Colonic mucosa (tissue), 4 donors: ENCODE results near the gene COPZ1. TPM values are rescaled to one million over a fixed set of nuclear protein-coding genes. Genes with fewer than 3 reads are reported as not detected.

Experiments used
- DNase-seq: peaks from one replicate; pipeline ENCODE4 v3.0.0-alpha.2; 2020
- H3K27ac ChIP-seq: fragments of 200-600 bp; one replicate; pipeline ENCODE4 v1.8.0; 2021
- H3K27me3 ChIP-seq: fragments of 200-600 bp; one replicate; pipeline ENCODE4 v1.8.0; 2021
- H3K36me3 ChIP-seq: fragments of 200-600 bp; one replicate; pipeline ENCODE4 v1.8.0; 2021
- H3K4me1 ChIP-seq: fragments of 200-600 bp; one replicate; pipeline ENCODE4 v1.8.0; 2021; ENCODE audit warnings: mild to moderate bottlenecking
- H3K4me3 ChIP-seq: fragments of 200-600 bp; one replicate; pipeline ENCODE4 v1.8.0; 2021
- H3K9ac ChIP-seq, 2 donors: one replicate each; pipeline ENCODE4 v1.7.0; 2013; ENCODE audit warnings: control low read depth in 2 of 2, low read depth in 2 of 2, low read length in 2 of 2
- H3K9me3 ChIP-seq: fragments of 200-600 bp; one replicate; pipeline ENCODE4 v1.8.0; 2021
- CTCF ChIP-seq: fragments of 200-600 bp; IDR thresholded peaks from one replicate; pipeline ENCODE4 v1.8.0; 2022; ENCODE audit warnings: antibody characterized with exemption, mild to moderate bottlenecking
- intact Hi-C: fragments of 100-400 bp; cut with DNase I; formaldehyde crosslinking; loops from one replicate; pipeline ENCODE4 v1.14.1; 2022
- microRNA-seq: library from miRNA; unstranded; fragments of <30 nt; microRNA quantifications from one replicate; pipeline ENCODE4, GENCODE V29; 2019
- total RNA-seq, 2 donors: library from RNA; stranded (reverse); fragmentation: NEBNext Ultra II Directional in 1 of 2; extraction: Animal tissue kit (Norgen Biotek cat#: 25700) in 1 of 2; gene quantifications; one replicate each; pipeline ENCODE4 v1.2.1, GENCODE V29; 2021
- donor health status: healthy.
- donor health status: DM: no; HTN: no; CAD: no.
- donor health status: DM: no; HTN: no; CAD: no.

The COPZ1 gene
- total RNA-seq, 2 donors from 2014 or later: 164 to 173 TPM

GRCh38 chr12:54398995-54399793 lies 74.3 kb downstream of the COPZ1 start:
- Histone ChIP-seq H3K4me1 (no peaks in the 10 kb centered on the region), H3K27ac (no peak overlapping the region), H3K27me3 (no peaks in the 10 kb centered on the region), H3K9me3 (no peaks in the 10 kb centered on the region), H3K36me3 (no peaks in the 10 kb centered on the region), H3K9ac (no peak overlapping the region), H3K4me3 (no peak overlapping the region)
- intact Hi-C loops: no loop called here
- peak; percentile 96 for TF ChIP-seq CTCF
- DNase-seq: peak; percentile 84

GRCh38 chr12:54401119-54401518 lies 76.2 kb downstream of the COPZ1 start:
- Histone ChIP-seq H3K4me1 (no peaks in the 10 kb centered on the region), H3K27ac (no peak overlapping the region), H3K4me3 (no peak overlapping the region), H3K36me3 (no peaks in the 10 kb centered on the region), H3K9me3 (no peaks in the 10 kb centered on the region), H3K27me3 (no peaks in the 10 kb centered on the region), H3K9ac (no peak overlapping the region)
- no peak for DNase-seq
- intact Hi-C loops: no loop called here
- TF ChIP-seq CTCF: no peak

Small RNAs within 50 kb of the gene (microRNA-seq; reads per million reads assigned to microRNA genes)
- 355 reads per million, percentile 66 among the genes with 10 or more reads in this experiment for gene MIR148B

Other genes with a start within 250 kb of the COPZ1 start
- 10 to 100 TPM; 22.0 to 31.0 TPM for gene SMUG1, start 136.1 kb upstream of the COPZ1 start, total RNA-seq
- 10 to 100 TPM; 49.3 to 77.5 TPM for gene CBX5, start 45.0 kb upstream of the COPZ1 start, total RNA-seq
- gene HNRNPA1, start 44.4 kb upstream of the COPZ1 start, total RNA-seq: 1,000 to 10,000 TPM in 1 of 2 donors, 100 to 1,000 TPM in 1; 716 to 1,090 TPM
- under 1 TPM in 1 of 2 donors, not detected in 1; 0.30 TPM for gene NFE2, start 24.1 kb upstream of the COPZ1 start, total RNA-seq
- gene GPR84, start 39.4 kb downstream of the COPZ1 start, total RNA-seq: under 1 TPM in 1 of 2 donors, not detected in 1; 0.21 TPM
- 1 to 10 TPM; 3.8 to 7.3 TPM for gene ZNF385A, start 59.6 kb downstream of the COPZ1 start, total RNA-seq
- 100 to 1,000 TPM in 1 of 2 donors, 1 to 10 TPM in 1; 7.8 to 120 TPM for gene ITGA5, start 94.1 kb downstream of the COPZ1 start, total RNA-seq
- gene GTSF1, start 148.5 kb downstream of the COPZ1 start, total RNA-seq: under 1 TPM in 1 of 2 donors, not detected in 1; 0.99 TPM
- 10 to 100 TPM in 1 of 2 donors, 1 to 10 TPM in 1; 3.6 to 13.8 TPM for gene NCKAP1L, start 172.6 kb downstream of the COPZ1 start, total RNA-seq
- 1 to 10 TPM in 1 of 2 donors, under 1 TPM in 1; 0.40 to 1.0 TPM for gene PDE1B, start 224.5 kb downstream of the COPZ1 start, total RNA-seq